ENCODE results near the gene BLTP1. TPM values are rescaled to one million over a fixed set of nuclear protein-coding genes. Genes with fewer than 3 reads are reported as not detected.

Gene BLTP1
- total RNA-seq, 3 donors from 2014 or later (not counting 1 experiment from before 2014, with no cell fraction given) = 117 to 130 (median 124) TPM

GRCh38 chr4:122163301-122163700 is 11.2 kb downstream of the BLTP1 start:
- Mint-ChIP-seq H3K9me3 (no peaks in the 10 kb centered on the region), H3K36me3 (no peaks in the 10 kb centered on the region), H3K4me3 (no peak overlapping the region), H3K27me3 (ENCODE audit: low read depth in 2 of 2) (no peaks in the 10 kb centered on the region), H3K4me1 (peaks cover 38 to 45% of the 10 kb centered on the region in 2 donors), H3K27ac (peak overlapping the region in 1 of 2 donors; percentile 72)
- H3K4me1 ChIP-seq (ENCODE audit: control insufficient read depth, insufficient read depth, low read length) = peaks cover 3% of the 10 kb centered on the region
- ATAC-seq (no peak), DNase-seq (no peak)
- H3K27ac ChIP-seq (ENCODE audit: low read length) = no peak overlapping the region
- intact Hi-C loops (cut with micrococcal nuclease) = no loop called here
- no peaks in the 10 kb centered on the region for H3K27me3 ChIP-seq (ENCODE audit: control insufficient read depth, insufficient read depth, low read length)
- H3K9me3 ChIP-seq (ENCODE audit: control insufficient read depth, insufficient read depth, low read length) = no peaks in the 10 kb centered on the region
- no peak overlapping the region for H3K4me3 ChIP-seq (ENCODE audit: low read length)
- H3K36me3 ChIP-seq (ENCODE audit: control insufficient read depth, insufficient read depth, low read length) = peaks cover 8% of the 10 kb centered on the region
- 89% methylated on average over 3 of the region's 3 CpGs for WGBS (ENCODE audit: insufficient coverage)
- TF ChIP-seq, protein P1, sequence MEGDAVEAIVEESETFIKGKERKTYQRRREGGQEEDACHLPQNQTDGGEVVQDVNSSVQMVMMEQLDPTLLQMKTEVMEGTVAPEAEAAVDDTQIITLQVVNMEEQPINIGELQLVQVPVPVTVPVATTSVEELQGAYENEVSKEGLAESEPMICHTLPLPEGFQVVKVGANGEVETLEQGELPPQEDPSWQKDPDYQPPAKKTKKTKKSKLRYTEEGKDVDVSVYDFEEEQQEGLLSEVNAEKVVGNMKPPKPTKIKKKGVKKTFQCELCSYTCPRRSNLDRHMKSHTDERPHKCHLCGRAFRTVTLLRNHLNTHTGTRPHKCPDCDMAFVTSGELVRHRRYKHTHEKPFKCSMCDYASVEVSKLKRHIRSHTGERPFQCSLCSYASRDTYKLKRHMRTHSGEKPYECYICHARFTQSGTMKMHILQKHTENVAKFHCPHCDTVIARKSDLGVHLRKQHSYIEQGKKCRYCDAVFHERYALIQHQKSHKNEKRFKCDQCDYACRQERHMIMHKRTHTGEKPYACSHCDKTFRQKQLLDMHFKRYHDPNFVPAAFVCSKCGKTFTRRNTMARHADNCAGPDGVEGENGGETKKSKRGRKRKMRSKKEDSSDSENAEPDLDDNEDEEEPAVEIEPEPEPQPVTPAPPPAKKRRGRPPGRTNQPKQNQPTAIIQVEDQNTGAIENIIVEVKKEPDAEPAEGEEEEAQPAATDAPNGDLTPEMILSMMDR (IDR thresholded peaks at IDR 0.05) = no peak

GRCh38 chr4:122163767-122164166 is 11.6 kb downstream of the BLTP1 start:
- no CpG with 5 or more reads among the region's 1 CpG for WGBS (ENCODE audit: insufficient coverage)
- DNase-seq = no peak
- H3K4me3 Mint-ChIP-seq = no peak overlapping the region
- Histone ChIP-seq H3K27me3 (ENCODE audit: control insufficient read depth, insufficient read depth, low read length) (no peaks in the 10 kb centered on the region), H3K27ac (ENCODE audit: low read length) (no peak overlapping the region), H3K36me3 (ENCODE audit: control insufficient read depth, insufficient read depth, low read length) (peaks cover 8% of the 10 kb centered on the region), H3K4me3 (ENCODE audit: low read length) (no peak overlapping the region), H3K4me1 (ENCODE audit: control insufficient read depth, insufficient read depth, low read length) (peaks cover 3% of the 10 kb centered on the region), H3K9me3 (ENCODE audit: control insufficient read depth, insufficient read depth, low read length) (no peaks in the 10 kb centered on the region)
- TF ChIP-seq, protein P1 (IDR thresholded peaks at IDR 0.05) = no peak
- no peak for ATAC-seq
- no peaks in the 10 kb centered on the region for H3K9me3 Mint-ChIP-seq
- intact Hi-C loops (cut with micrococcal nuclease) = no loop called here
- no peaks in the 10 kb centered on the region for H3K27me3 Mint-ChIP-seq (ENCODE audit: low read depth in 2 of 2)
- H3K36me3 Mint-ChIP-seq = no peaks in the 10 kb centered on the region
- H3K4me1 Mint-ChIP-seq = peaks cover 38 to 45% of the 10 kb centered on the region in 2 donors
- peak overlapping the region in 1 of 2 donors; percentile 72 for H3K27ac Mint-ChIP-seq

DNA sequence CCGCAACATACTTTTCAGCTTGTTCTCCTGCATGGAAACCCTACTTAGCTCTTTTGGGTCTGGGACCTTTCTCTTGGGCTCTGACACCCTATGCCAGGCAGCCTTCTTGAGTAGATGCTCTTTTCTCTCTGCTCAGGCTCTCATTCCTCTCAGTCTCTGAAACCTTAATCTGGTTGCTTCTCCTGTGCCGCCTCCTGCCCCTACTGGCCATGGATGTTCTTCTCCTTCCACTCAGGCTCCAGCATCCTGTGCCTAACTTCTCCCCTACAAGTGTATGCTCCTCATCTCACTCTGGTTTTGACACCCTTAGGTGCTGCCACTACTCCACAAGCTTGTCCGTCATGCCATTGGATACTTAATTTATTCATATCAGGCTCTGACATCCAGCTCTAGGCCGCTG is 15.2 kb downstream of the BLTP1 start:
- peaks cover 3% of the 10 kb centered on the region for H3K4me1 ChIP-seq (ENCODE audit: control insufficient read depth, insufficient read depth, low read length)
- peak overlapping the region in 1 of 2 donors; percentile 31 for H3K27ac Mint-ChIP-seq

More for the DNA sequence above, 15.2 kb downstream of the BLTP1 start:
- no peaks in the 10 kb centered on the region for H3K9me3 ChIP-seq (ENCODE audit: control insufficient read depth, insufficient read depth, low read length)
- H3K36me3 Mint-ChIP-seq = no peaks in the 10 kb centered on the region
- no peaks in the 10 kb centered on the region for H3K36me3 ChIP-seq (ENCODE audit: control insufficient read depth, insufficient read depth, low read length)
- H3K4me3 ChIP-seq (ENCODE audit: low read length) = no peak overlapping the region
- no peak for ATAC-seq
- H3K9me3 Mint-ChIP-seq = no peaks in the 10 kb centered on the region
- no peak overlapping the region for H3K27ac ChIP-seq (ENCODE audit: low read length)
- H3K4me1 Mint-ChIP-seq = peaks cover 44 to 47% of the 10 kb centered on the region in 2 donors
- intact Hi-C loops (cut with micrococcal nuclease) = no loop called here
- no peaks in the 10 kb centered on the region for H3K27me3 ChIP-seq (ENCODE audit: control insufficient read depth, insufficient read depth, low read length)
- H3K4me3 Mint-ChIP-seq = no peak overlapping the region
- no peaks in the 10 kb centered on the region for H3K27me3 Mint-ChIP-seq (ENCODE audit: low read depth in 2 of 2)
- DNase-seq = no peak
- WGBS (ENCODE audit: insufficient coverage) = 77% methylated on average over 4 of the region's 4 CpGs
- TF ChIP-seq, protein P1 (IDR thresholded peaks at IDR 0.05) = no peak

Data from natural killer cell (primary cell).